Activated T-cell treated with anti-CD3 and anti-CD28 coated beads, Interleukin-2, amount 50 U/mL, for 72 hours (primary cell): Measurements from ENCODE around the gene LRRN4CL. TPM values are rescaled to one million over a fixed set of nuclear protein-coding genes. Genes with fewer than 3 reads are reported as not detected.
"Not testable (repeated sequence)": the region's sequence is repeated elsewhere in the genome, so short reads cannot be mapped to it uniquely, and the experiment has no call there.

Experiments used
- ATAC-seq, 2 donors: fragments of 150-1000 bp; cut with Tn5 transposase; replicated peaks in 1 of 2; 2 replicates each; pipeline ENCODE4 v1.10.0; 2021; ENCODE audit warnings: moderate library complexity in 2 of 2, mild to moderate bottlenecking in 1 of 2
- DNase-seq, 2 donors: peaks; one replicate each; pipeline ENCODE4 v3.0.0; 2021 to 2022; ENCODE audit warnings: mixed read lengths in 1 of 2
- H3K27ac Mint-ChIP-seq: one replicate; pipeline ENCODE4 v1.8.0; 2022; ENCODE audit warnings: mild to moderate bottlenecking, moderate library complexity, mixed read lengths
- H3K27me3 Mint-ChIP-seq: one replicate; pipeline ENCODE4 v1.8.0; 2022; ENCODE audit warnings: low read depth, mixed read lengths
- H3K36me3 Mint-ChIP-seq, 2 donors: one replicate each; pipeline ENCODE4 v1.8.0; 2022; ENCODE audit warnings: mixed read lengths in 2 of 2, mild to moderate bottlenecking in 1 of 2; ENCODE audit not compliant: insufficient read depth in 2 of 2
- H3K4me1 Mint-ChIP-seq: one replicate; pipeline ENCODE4 v1.8.0; 2022; ENCODE audit warnings: low read depth, mixed read lengths
- H3K4me3 Mint-ChIP-seq, 2 donors: one replicate each; pipeline ENCODE4 v1.8.0; 2022; ENCODE audit warnings: mild to moderate bottlenecking in 2 of 2, mixed read lengths in 2 of 2, moderate library complexity in 2 of 2
- H3K9me3 Mint-ChIP-seq, 2 donors: one replicate each; pipeline ENCODE4 v1.8.0; 2022; ENCODE audit warnings: mixed read lengths in 2 of 2
- total RNA-seq, 2 donors: library from RNA; stranded (reverse); gene quantifications; one replicate each; pipeline ENCODE4 v1.2.3, GENCODE V29; 2022

LRRN4CL gene
- total RNA-seq, 2 donors from 2014 or later = 0.12 to 0.38 TPM

- Mint-ChIP-seq H3K27me3 (no peaks in the 10 kb centered on the region), H3K27ac (peak within 1 kb of the TSS; percentile 93), H3K9me3 (no peaks in the 10 kb centered on the region), H3K4me3 (peak within 1 kb of the TSS; percentile 76 to 80), H3K4me1 (peaks cover 50% of the 10 kb centered on the region), H3K36me3 (peaks cover 7 to 16% of the 10 kb centered on the region in 2 donors)
- ATAC-seq (peak; percentile 90 to 93), DNase-seq (peak; percentile 86 to 89)
Observed at GRCh38 chr11:62678770-62679696, 10.3 kb downstream of the LRRN4CL start, which contains the start of gene UBXN1. Gene UBXN1 (minus strand): TSS chr11:62679073. CDS start chr11:62678923, 150 bp downstream.

GRCh38 chr11:62678433-62678769 is 10.9 kb downstream of the LRRN4CL start:
- peaks cover 54% of the 10 kb centered on the region for H3K4me1 Mint-ChIP-seq
- H3K27ac Mint-ChIP-seq = peak overlapping the region; percentile 93
- DNase-seq (no peak), ATAC-seq (peak in 1 of 2 donors; percentile 4)
- peak overlapping the region; percentile 76 to 80 for H3K4me3 Mint-ChIP-seq
- no peaks in the 10 kb centered on the region for H3K9me3 Mint-ChIP-seq
- peaks cover 7 to 18% of the 10 kb centered on the region in 2 donors for H3K36me3 Mint-ChIP-seq
- H3K27me3 Mint-ChIP-seq = no peaks in the 10 kb centered on the region

- peak overlapping the region; percentile 76 for H3K27ac Mint-ChIP-seq
- no peaks in the 10 kb centered on the region for H3K9me3 Mint-ChIP-seq
- ATAC-seq = no peak
- H3K27me3 Mint-ChIP-seq = no peaks in the 10 kb centered on the region
- H3K36me3 Mint-ChIP-seq = peaks cover 7 to 18% of the 10 kb centered on the region in 2 donors
- no peak for DNase-seq
- H3K4me3 Mint-ChIP-seq = peak overlapping the region; percentile 76 to 80
- H3K4me1 Mint-ChIP-seq = peaks cover 58% of the 10 kb centered on the region
Observed at GRCh38 chr11:62677714-62678113, 11.6 kb downstream of the LRRN4CL start.

- H3K4me3 Mint-ChIP-seq = peak overlapping the region; percentile 52 to 81
- peaks cover 64% of the 10 kb centered on the region for H3K4me1 Mint-ChIP-seq
- H3K27me3 Mint-ChIP-seq = no peaks in the 10 kb centered on the region
- DNase-seq (no peak), ATAC-seq (no peak)
- H3K36me3 Mint-ChIP-seq = peaks cover 7 to 18% of the 10 kb centered on the region in 2 donors
- H3K9me3 Mint-ChIP-seq = no peaks in the 10 kb centered on the region
- peak overlapping the region; percentile 97 for H3K27ac Mint-ChIP-seq
Observed at GRCh38 chr11:62677156-62677555, 12.2 kb downstream of the LRRN4CL start.

GRCh38 chr11:62676698-62677097 is 12.6 kb downstream of the LRRN4CL start:
- H3K27ac Mint-ChIP-seq = peak overlapping the region; percentile 97

GRCh38 chr11:62675415-62675814 is 13.9 kb downstream of the LRRN4CL start:
- Mint-ChIP-seq H3K4me1 (peaks cover 68% of the 10 kb centered on the region), H3K36me3 (peaks cover 11 to 21% of the 10 kb centered on the region in 2 donors)
- not testable (repeated sequence) for H3K9me3 Mint-ChIP-seq, H3K27me3 Mint-ChIP-seq, DNase-seq, H3K4me3 Mint-ChIP-seq, H3K27ac Mint-ChIP-seq, ATAC-seq

More at GRCh38 chr11:62676698-62677097, 12.6 kb downstream of the LRRN4CL start:
- H3K4me3 Mint-ChIP-seq = peak overlapping the region; percentile 52 to 81
- H3K27me3 Mint-ChIP-seq = no peaks in the 10 kb centered on the region
- H3K9me3 Mint-ChIP-seq = no peaks in the 10 kb centered on the region
- ATAC-seq (no peak), DNase-seq (no peak)
- H3K36me3 Mint-ChIP-seq = peaks cover 7 to 18% of the 10 kb centered on the region in 2 donors
- peaks cover 66% of the 10 kb centered on the region for H3K4me1 Mint-ChIP-seq

- Mint-ChIP-seq H3K27me3 (no peaks in the 10 kb centered on the region), H3K36me3 (peaks cover 11 to 23% of the 10 kb centered on the region in 2 donors), H3K4me1 (peaks cover 66% of the 10 kb centered on the region), H3K4me3 (peak overlapping the region; percentile 92 to 100), H3K27ac (no peak overlapping the region), H3K9me3 (no peaks in the 10 kb centered on the region)
- ATAC-seq (no peak), DNase-seq (no peak)
Observed at GRCh38 chr11:62673196-62673525, 16.2 kb downstream of the LRRN4CL start.

- peak within 1 kb of the TSS; percentile 94 for H3K27ac Mint-ChIP-seq
- H3K4me1 Mint-ChIP-seq = peaks cover 66% of the 10 kb centered on the region
- H3K36me3 Mint-ChIP-seq = peaks cover 9 to 14% of the 10 kb centered on the region in 2 donors
- DNase-seq (peak; percentile 83 to 86), ATAC-seq (peak; percentile 85 to 88)
- no peaks in the 10 kb centered on the region for H3K27me3 Mint-ChIP-seq
- no peaks in the 10 kb centered on the region for H3K9me3 Mint-ChIP-seq
- H3K4me3 Mint-ChIP-seq = peak within 1 kb of the TSS; percentile 92 to 100
Observed at GRCh38 chr11:62671608-62672389, 17.5 kb downstream of the LRRN4CL start, which contains the start of the genes LBHD1 and UQCC3. Gene LBHD1 (minus strand): TSS chr11:62672267. CDS start chr11:62670031, 2,236 bp downstream. Gene UQCC3 (plus strand): TSS chr11:62671673. CDS start chr11:62671746, 73 bp downstream.

GRCh38 chr11:62671236-62671607 is 18.1 kb downstream of the LRRN4CL start:
- H3K4me1 Mint-ChIP-seq = peaks cover 66% of the 10 kb centered on the region
- H3K36me3 Mint-ChIP-seq = peaks cover 10 to 17% of the 10 kb centered on the region in 2 donors
- DNase-seq = peak in 1 of 2 donors; percentile 34
- H3K27me3 Mint-ChIP-seq = no peaks in the 10 kb centered on the region
- ATAC-seq = peak; percentile 24 to 35
- H3K4me3 Mint-ChIP-seq = peak overlapping the region; percentile 92 to 100
- no peaks in the 10 kb centered on the region for H3K9me3 Mint-ChIP-seq
- H3K27ac Mint-ChIP-seq = peak overlapping the region; percentile 91

- Mint-ChIP-seq H3K27ac (peak overlapping the region; percentile 91), H3K36me3 (peaks cover 7 to 13% of the 10 kb centered on the region in 2 donors), H3K4me1 (peaks cover 61% of the 10 kb centered on the region)
Observed at GRCh38 chr11:62669420-62670161, 19.7 kb downstream of the LRRN4CL start.

GRCh38 chr11:62667460-62667859 is 21.9 kb downstream of the LRRN4CL start:
- ATAC-seq (no peak), DNase-seq (no peak)
- peak overlapping the region; percentile 96 to 97 for H3K4me3 Mint-ChIP-seq
- H3K9me3 Mint-ChIP-seq = no peaks in the 10 kb centered on the region
- H3K27me3 Mint-ChIP-seq = no peaks in the 10 kb centered on the region
- H3K36me3 Mint-ChIP-seq = peaks cover 8 to 19% of the 10 kb centered on the region in 2 donors
- peaks cover 58% of the 10 kb centered on the region for H3K4me1 Mint-ChIP-seq
- H3K27ac Mint-ChIP-seq = peak overlapping the region; percentile 95

More at GRCh38 chr11:62669420-62670161, 19.7 kb downstream of the LRRN4CL start:
- no peak for DNase-seq
- Mint-ChIP-seq H3K4me3 (peak overlapping the region; percentile 92 to 100), H3K9me3 (no peaks in the 10 kb centered on the region), H3K27me3 (no peaks in the 10 kb centered on the region)
- ATAC-seq = no peak

GRCh38 chr11:62666259-62666926 is 22.9 kb downstream of the LRRN4CL start:
- Mint-ChIP-seq H3K4me1 (peaks cover 56% of the 10 kb centered on the region), H3K36me3 (peaks cover 8 to 18% of the 10 kb centered on the region in 2 donors), H3K27me3 (no peaks in the 10 kb centered on the region), H3K9me3 (no peaks in the 10 kb centered on the region), H3K4me3 (peak overlapping the region; percentile 96 to 97), H3K27ac (peak overlapping the region; percentile 95)
- DNase-seq = no peak
- ATAC-seq = no peak
